A673 (cell line): Measurements from ENCODE around the gene ATP13A4.

Experiments used
- CTCF ChIP-seq: fragments of 300-800, 200-600 bp; sonication (generic); conservative IDR thresholded peaks from 2 replicates; pipeline ENCODE4 v1.5.1; 2017; ENCODE audit warnings: low read depth, mild to moderate bottlenecking, antibody characterized with exemption, low read length, moderate library complexity, mixed read lengths
- EZH2 ChIP-seq: fragments of 200-600 bp; sonication (generic); IDR thresholded peaks from 2 replicates; pipeline ENCODE4 v1.6.1; 2017; ENCODE audit warnings: borderline replicate concordance, low read depth, mild to moderate bottlenecking, mixed read lengths, antibody characterized with exemption, low read length; ENCODE audit not compliant: poor library complexity, severe bottlenecking

GRCh38 chr3:193510154-193510553, 44.5 kb downstream of the ATP13A4 start:
- no peak for TF ChIP-seq CTCF
- TF ChIP-seq EZH2 = no peak
